ENCODE results near the gene PDE8B. TPM values are rescaled to one million over a fixed set of nuclear protein-coding genes. Genes with fewer than 3 reads are reported as not detected.

Gene PDE8B
- total and polyA plus RNA-seq, 9 donors, result 0.73 to 26.7 (median 6.4) TPM

- WGBS, 3 donors, result 28 to 30% (median 28%) methylated on average over 1 of the region's 1 CpG
- Histone ChIP-seq H3K4me3 (no peak overlapping the region), H3K4me1 (ENCODE audit: insufficient read depth) (no peaks in the 10 kb centered on the region), H3K27ac (no peak overlapping the region), H3K27me3 (no peaks in the 10 kb centered on the region), H3K36me3 (no peaks in the 10 kb centered on the region), H3K9me3 (no peaks in the 10 kb centered on the region)
- intact Hi-C loops (cut with DNase I), result no loop called here
- TF ChIP-seq, protein P1, sequence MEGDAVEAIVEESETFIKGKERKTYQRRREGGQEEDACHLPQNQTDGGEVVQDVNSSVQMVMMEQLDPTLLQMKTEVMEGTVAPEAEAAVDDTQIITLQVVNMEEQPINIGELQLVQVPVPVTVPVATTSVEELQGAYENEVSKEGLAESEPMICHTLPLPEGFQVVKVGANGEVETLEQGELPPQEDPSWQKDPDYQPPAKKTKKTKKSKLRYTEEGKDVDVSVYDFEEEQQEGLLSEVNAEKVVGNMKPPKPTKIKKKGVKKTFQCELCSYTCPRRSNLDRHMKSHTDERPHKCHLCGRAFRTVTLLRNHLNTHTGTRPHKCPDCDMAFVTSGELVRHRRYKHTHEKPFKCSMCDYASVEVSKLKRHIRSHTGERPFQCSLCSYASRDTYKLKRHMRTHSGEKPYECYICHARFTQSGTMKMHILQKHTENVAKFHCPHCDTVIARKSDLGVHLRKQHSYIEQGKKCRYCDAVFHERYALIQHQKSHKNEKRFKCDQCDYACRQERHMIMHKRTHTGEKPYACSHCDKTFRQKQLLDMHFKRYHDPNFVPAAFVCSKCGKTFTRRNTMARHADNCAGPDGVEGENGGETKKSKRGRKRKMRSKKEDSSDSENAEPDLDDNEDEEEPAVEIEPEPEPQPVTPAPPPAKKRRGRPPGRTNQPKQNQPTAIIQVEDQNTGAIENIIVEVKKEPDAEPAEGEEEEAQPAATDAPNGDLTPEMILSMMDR (IDR thresholded peaks at IDR 0.05), result no peak
- TF ChIP-seq POLR2A (IDR thresholded peaks at IDR 0.05) (no peak), EP300 (IDR thresholded peaks at IDR 0.05) (no peak)
- no peak for DNase-seq
Observed at GRCh38 chr5:77316871-77317661, 106.6 kb downstream of the PDE8B start.

- no peak overlapping the region for H3K27ac ChIP-seq
- no peaks in the 10 kb centered on the region for H3K4me1 ChIP-seq (ENCODE audit: insufficient read depth)
- no peaks in the 10 kb centered on the region for H3K9me3 ChIP-seq
- no peaks in the 10 kb centered on the region for H3K27me3 ChIP-seq
- WGBS, 3 donors, result 73 to 81% (median 75%) methylated on average over 2 of the region's 2 CpGs
- DNase-seq, result no peak
- no peak overlapping the region for H3K4me3 ChIP-seq
- no peak for TF ChIP-seq EP300 (IDR thresholded peaks at IDR 0.05)
- no peak for TF ChIP-seq POLR2A (IDR thresholded peaks at IDR 0.05)
- TF ChIP-seq, protein P1 (IDR thresholded peaks at IDR 0.05), result no peak
- intact Hi-C loops (cut with DNase I), result no loop called here
- no peaks in the 10 kb centered on the region for H3K36me3 ChIP-seq
Observed at GRCh38 chr5:77318060-77318459, 107.6 kb downstream of the PDE8B start.

DNA sequence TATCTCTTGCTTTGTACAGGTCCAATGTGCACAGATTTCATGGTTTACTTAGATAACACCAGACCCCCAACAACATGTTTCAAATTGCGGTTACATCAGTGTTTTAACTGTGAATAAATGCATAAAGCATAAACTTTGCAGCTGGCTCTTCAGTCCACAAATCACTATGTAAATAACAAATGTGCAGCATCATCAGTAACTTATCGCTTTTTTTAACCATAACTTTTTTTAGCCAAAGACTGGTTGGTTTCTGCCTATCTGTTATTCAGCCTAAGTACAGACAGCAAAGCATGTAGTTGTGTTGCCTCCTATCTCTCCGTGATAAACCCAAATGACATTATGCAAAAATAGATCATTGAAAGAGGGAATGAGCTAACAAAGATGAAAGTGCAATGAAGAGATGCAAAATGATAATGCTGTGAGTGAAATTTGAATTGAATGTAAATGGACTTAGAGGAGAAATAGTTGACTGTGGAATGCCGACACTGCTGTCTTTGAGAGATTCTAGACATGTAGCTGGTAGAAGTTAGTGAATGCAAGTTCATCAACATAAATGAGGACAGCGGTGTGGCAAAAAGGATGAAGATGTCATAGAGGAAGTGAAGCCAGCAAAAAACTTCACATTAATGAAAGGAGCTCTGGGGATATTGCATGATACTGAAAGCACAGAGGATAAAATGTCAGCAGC lies 108.8 kb downstream of the PDE8B start:
- DNase-seq, result no peak
- TF ChIP-seq, protein P1 (IDR thresholded peaks at IDR 0.05), result no peak
- TF ChIP-seq POLR2A (IDR thresholded peaks at IDR 0.05) (no peak), EP300 (IDR thresholded peaks at IDR 0.05) (no peak)
- Histone ChIP-seq H3K9me3 (no peaks in the 10 kb centered on the region), H3K27me3 (no peaks in the 10 kb centered on the region), H3K36me3 (no peaks in the 10 kb centered on the region), H3K27ac (no peak overlapping the region), H3K4me3 (no peak overlapping the region), H3K4me1 (ENCODE audit: insufficient read depth) (no peaks in the 10 kb centered on the region)
- 30 to 77% (median 62%) methylated on average over 5 of the region's 5 CpGs for WGBS, 3 donors
- intact Hi-C loops (cut with DNase I), result no loop called here

DNA sequence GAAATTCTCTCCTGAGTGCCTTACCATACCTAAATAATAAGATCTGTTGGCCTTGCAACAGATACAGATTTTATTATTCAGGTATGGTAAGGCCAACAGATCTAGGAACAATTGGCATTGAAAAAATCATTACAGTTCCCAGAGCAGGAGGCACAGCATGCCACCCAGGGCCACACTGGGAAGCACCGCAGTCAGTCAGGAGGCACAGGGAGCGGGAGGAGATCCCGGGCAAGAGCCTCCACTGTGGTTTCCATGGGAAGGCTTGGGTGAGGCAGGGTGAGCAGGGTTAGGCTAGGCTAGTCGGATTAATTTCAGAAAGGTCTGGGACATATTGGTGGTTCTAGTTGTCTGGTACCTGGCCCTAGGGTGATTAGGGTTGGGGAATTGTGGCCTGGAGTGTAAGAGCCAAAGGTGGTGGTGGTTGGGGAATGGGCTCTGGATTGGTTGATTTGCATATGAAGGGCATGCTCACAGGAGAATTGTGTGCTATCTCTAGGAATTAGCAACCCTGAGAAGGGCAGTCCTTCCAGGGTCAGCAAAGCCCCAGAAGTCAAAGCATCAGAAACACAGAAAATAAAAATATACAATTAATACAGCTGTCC lies 111.4 kb downstream of the PDE8B start:
- Histone ChIP-seq H3K36me3 (no peaks in the 10 kb centered on the region), H3K27me3 (no peaks in the 10 kb centered on the region), H3K27ac (no peak overlapping the region), H3K4me1 (ENCODE audit: insufficient read depth) (no peaks in the 10 kb centered on the region), H3K4me3 (no peak overlapping the region), H3K9me3 (no peaks in the 10 kb centered on the region)
- intact Hi-C loops (cut with DNase I), result no loop called here
- no peak for TF ChIP-seq POLR2A (IDR thresholded peaks at IDR 0.05)
- no peak for TF ChIP-seq EP300 (IDR thresholded peaks at IDR 0.05)
- TF ChIP-seq, protein P1 (IDR thresholded peaks at IDR 0.05), result no peak
- no peak for DNase-seq
- WGBS, 3 donors, result 94 to 99% (median 96%) methylated on average over 4 of the region's 4 CpGs

All from ovary (tissue), 9 donors.